AG09309 (cell line): ENCODE measurements around the gene VPS45.
"Not testable (repeated sequence)": the region's sequence is repeated elsewhere in the genome, so short reads cannot be mapped to it uniquely, and the experiment has no call there.

Experiments
- DNase-seq: peaks from one replicate; pipeline ENCODE4 v3.0.0-alpha.2; 2010; ENCODE audit warnings: low read depth
- H3K4me3 ChIP-seq: 2 replicates; pipeline ENCODE4 v1.5.1; 2011; ENCODE audit warnings: mild to moderate bottlenecking, low read depth, low read length, moderate library complexity; ENCODE audit not compliant: control insufficient read depth
- TF ChIP-seq, protein P1 (sequence below): IDR thresholded peaks from 2 replicates; pipeline ENCODE4 v1.5.1; 2011; ENCODE audit warnings: mild to moderate bottlenecking, low read depth, low read length, inconsistent platforms; ENCODE audit not compliant: insufficient read depth, control insufficient read depth; ENCODE audit errors: missing control alignments

The VPS45 gene

DNA sequence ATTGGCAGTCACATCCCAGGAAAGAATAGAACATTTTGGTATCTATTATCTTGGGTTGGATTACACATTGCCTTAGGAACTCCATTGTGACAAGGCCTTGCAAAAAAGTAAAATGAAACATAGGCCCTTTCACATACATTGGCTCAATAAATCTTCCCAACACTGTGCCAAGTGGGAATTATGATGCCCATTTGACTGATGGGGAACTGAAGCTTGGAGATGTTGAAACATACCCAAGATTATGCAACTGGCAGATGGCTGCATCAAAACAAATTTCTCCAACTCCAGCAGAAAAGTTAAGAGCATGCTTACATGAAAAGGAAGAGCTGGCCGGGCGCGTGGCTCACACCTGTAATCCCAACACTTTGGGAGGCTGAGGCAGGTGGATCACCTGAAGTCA is 109.0 kb downstream of the VPS45 start:
- no peak for DNase-seq
- TF ChIP-seq, protein P1, sequence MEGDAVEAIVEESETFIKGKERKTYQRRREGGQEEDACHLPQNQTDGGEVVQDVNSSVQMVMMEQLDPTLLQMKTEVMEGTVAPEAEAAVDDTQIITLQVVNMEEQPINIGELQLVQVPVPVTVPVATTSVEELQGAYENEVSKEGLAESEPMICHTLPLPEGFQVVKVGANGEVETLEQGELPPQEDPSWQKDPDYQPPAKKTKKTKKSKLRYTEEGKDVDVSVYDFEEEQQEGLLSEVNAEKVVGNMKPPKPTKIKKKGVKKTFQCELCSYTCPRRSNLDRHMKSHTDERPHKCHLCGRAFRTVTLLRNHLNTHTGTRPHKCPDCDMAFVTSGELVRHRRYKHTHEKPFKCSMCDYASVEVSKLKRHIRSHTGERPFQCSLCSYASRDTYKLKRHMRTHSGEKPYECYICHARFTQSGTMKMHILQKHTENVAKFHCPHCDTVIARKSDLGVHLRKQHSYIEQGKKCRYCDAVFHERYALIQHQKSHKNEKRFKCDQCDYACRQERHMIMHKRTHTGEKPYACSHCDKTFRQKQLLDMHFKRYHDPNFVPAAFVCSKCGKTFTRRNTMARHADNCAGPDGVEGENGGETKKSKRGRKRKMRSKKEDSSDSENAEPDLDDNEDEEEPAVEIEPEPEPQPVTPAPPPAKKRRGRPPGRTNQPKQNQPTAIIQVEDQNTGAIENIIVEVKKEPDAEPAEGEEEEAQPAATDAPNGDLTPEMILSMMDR, result no peak
- H3K4me3 ChIP-seq, result no peak overlapping the region

DNA sequence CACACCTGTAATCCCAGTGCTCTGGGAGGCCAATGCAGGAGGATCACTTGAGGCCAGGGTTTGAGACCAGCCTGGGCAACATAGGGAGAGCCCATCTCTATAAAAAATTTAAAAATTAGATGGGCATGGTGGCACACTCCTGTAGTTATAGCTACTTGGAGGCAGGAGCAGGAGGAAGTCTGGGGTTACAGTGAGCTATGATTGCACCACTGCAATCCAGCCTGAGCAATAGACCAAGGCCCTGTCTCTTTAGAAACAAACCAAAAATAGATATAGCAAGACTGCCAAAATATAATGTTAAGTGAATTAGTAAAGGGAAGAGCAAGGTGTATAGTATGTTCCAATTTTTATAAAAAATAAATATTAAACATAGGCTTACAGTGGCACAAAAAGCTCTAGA is 111.0 kb downstream of the VPS45 start:
- DNase-seq, result no peak
- TF ChIP-seq, protein P1, result no peak
- H3K4me3 ChIP-seq, result no peak overlapping the region

DNA sequence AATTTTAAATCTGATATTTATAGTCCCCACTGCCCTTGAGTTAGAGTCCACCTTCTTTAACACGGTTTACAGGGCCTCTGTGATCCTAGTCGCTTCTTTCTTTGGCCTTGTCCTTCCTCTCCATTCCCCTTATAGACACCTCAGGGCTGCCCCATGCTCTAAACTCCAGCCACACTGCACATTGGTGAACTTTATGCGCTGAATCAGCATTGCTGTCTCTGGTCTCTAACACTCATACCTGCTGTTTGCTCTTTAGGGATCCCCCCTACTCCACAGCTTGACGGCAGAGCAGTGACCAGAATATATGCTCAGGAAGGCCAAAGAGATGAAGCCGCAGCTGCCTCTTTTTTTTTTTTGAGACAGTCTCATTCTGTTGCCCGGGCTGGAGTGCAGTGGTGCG is 112.3 kb downstream of the VPS45 start:
- no peak for DNase-seq

DNA sequence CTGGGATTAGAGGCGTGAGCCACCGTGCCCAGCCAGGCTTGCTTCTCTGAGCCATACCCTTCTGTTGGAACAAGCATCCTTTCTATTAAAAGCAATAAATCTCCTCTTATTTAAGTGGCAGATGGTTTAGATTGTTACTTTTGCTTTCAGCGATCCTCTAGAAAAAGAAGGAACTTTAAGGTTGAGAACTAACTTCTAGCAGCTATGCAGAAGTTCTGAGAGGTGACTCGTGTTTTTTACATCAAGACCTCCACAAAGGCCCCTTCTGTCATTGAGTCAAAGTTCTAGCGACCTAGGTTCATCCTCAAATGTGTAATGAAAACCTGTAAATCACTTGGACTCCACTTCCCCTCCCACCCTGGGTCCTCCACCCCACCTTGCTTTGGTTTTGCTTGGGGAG is 112.9 kb downstream of the VPS45 start:
- TF ChIP-seq, protein P1, result no peak
- no peak overlapping the region for H3K4me3 ChIP-seq
- no peak for DNase-seq

More for the DNA sequence above, 112.3 kb downstream of the VPS45 start:
- H3K4me3 ChIP-seq, result no peak overlapping the region
- TF ChIP-seq, protein P1, result no peak

GRCh38 chr1:150182247-150182646 is 114.7 kb downstream of the VPS45 start:
- H3K4me3 ChIP-seq, result no peak overlapping the region
- no peak for DNase-seq
- TF ChIP-seq, protein P1, result no peak

DNA sequence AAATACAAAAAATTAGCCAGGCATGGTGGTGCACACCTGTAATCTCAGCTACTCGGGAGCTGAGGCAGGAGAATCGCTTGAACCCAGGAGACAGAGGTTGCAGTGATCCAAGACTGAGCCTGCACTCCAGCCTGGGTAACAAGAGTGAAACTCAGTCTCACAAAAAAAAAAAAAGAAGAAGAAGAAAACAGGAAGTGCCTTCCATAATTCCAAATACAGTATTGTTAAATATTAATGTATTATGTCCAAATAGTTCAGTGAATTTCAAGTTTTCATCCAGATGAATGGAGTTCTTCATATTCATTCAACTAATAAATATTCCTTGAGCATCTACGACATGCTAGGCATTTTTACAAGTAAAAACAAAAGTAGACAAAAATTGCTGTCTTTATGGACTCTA is 115.5 kb downstream of the VPS45 start:
- TF ChIP-seq, protein P1, result no peak
- H3K4me3 ChIP-seq, result no peak overlapping the region
- no peak for DNase-seq

DNA sequence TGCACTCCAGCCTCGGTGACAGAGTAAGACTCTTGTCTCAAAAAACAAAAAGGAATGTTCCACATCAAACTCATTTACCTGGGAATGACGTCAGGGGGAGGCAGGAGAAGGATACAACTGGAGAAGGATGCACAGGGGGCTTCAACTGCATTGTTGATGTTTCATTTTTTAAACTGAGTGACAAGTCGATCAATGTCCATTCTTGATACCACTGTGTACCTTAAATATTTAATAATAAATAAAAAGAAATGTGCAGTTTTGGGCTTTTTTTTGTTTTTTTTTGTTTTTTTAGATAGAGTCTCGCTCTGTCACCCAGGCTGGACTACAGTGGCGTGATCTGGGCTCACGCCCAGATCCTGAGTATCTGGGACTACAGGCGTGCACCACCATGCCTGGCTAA is 117.9 kb downstream of the VPS45 start:
- TF ChIP-seq, protein P1, result no peak
- no peak overlapping the region for H3K4me3 ChIP-seq
- DNase-seq, result no peak

GRCh38 chr1:150186438-150186788 is 118.8 kb downstream of the VPS45 start:
- not testable (repeated sequence) for DNase-seq, H3K4me3 ChIP-seq
